GM19328 (cell line): Measurements from ENCODE around the gene IL17B.

ENCODE experiments used
- ATAC-seq: cut with Tn5 transposase; IDR thresholded peaks from one replicate; pipeline ENCODE4 v1.9.1; 2021; ENCODE audit warnings: mild to moderate bottlenecking, moderate library complexity; ENCODE audit not compliant: unreplicated experiment

The IL17B gene

DNA sequence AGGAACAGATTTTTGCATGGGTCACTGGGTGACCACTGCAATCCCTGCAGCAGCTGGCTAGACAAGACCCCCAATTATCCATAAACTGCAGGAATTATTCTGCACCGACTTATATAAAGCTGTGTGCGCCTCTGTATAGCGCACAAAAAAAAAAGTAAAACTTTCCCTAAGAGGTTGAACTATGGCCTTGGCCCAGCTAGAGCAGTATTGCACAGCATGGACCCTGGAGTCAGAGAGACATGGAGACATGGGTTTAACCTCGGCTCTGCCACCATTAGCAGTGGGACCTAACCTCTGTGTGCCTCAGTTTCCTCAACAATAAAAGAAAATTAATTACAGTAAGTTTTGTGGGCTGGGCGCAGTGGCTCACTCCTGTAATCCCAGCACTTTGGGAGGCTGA is 50.9 kb downstream of the IL17B start:
- no peak for ATAC-seq

DNA sequence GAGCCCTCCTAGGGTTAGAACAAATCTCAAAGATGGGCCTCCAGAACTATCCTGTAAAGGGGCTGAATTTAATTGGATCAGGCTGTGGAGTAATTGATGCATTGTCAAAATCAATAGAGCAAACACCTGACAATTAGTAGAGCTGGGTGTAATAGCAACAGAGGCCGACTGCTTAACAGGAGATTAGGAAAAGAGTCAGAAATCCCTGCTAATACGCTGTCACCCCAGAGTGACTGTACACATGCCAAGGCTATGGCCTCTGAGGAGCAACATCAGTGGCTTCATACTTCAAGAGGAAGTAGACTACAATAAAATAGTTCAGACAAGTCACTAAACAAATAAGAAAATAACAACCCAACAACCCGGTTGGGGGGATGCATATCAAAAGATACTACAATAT is 52.5 kb downstream of the IL17B start:
- ATAC-seq = no peak

DNA sequence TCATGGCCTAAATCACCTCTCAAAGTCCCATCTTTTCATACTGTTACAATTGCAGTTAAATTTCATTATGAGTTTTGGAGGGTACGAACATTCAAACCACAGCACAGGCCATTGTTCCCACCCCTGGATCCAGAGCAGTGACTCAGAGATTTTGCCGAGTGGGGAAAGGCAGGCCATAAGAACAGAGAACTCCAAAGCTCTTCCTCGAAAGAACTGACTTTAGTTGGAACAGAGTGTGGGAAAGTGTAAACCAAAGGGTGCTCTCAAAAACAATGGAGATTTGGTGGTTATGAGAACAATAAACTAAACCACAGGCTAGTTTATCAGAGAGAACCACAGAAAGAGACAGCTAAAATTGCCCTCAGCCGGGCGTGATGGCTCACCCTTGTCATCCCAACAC is 53.2 kb downstream of the IL17B start:
- no peak for ATAC-seq

DNA sequence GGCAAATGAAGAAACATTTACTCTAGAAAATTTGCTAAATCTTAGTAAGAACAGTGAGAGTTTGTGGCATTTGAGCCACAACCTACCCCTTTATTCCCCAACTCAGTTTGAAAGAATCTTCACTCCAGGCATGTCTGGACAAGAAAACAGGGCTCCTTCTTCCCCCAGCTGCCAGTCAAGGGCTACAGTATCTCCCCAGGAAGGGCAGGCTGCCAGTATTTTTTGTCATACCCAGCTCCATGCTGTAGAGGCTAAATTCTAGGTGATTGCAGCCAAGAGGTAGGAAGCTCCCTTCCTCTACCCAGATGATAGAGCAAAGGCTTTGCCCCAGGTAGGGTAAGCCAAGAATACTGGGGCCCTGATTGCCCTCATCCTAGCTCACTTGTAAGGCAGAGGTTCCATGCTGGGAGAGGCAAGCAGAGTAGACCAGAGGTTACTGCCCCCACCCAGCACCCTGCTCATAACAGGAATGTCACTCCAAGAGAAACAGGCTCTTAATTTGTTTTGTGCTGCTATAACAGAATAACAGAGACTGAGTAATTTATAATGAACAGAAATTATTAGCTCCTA is 53.8 kb downstream of the IL17B start:
- ATAC-seq = no peak

DNA sequence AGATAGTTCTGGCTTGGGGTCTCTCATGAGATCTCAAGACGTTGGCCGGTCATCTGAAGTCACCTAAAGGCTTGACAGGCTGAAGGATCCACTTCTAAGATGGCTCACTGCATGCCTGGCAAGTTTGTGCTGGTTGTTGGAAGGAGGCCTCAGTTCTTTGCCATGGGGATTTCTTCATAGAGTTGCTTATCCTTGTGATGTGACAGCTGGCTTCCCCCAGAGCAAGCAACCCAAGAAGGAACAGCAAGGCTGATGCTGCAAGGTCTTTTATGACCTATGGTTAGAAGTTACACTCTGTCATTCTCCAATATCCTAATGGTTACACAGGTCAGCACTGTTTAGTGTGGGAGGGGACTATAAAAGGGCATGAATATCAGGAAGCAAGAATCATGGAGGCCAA is 54.5 kb downstream of the IL17B start:
- no peak for ATAC-seq
